PFSK-1 (cell line): ENCODE data around the gene TMTC2.

Source experiments
- FOXP2 ChIP-seq: optimal IDR thresholded peaks from 2 replicates; pipeline ENCODE3; 2011; ENCODE audit warnings: borderline replicate concordance, control low read depth, inconsistent platforms; ENCODE audit not compliant: insufficient read depth; ENCODE audit errors: extremely low read length, extremely low read depth
- POLR2AphosphoS5 ChIP-seq: IDR thresholded peaks from 2 replicates; pipeline ENCODE4 v1.6.1; 2012; ENCODE audit warnings: low read depth, mild to moderate bottlenecking, control low read depth, low read length, moderate library complexity
- REST ChIP-seq, 2 experiments: IDR thresholded peaks; 2 replicates each; pipeline versions ENCODE4 v1.6.1 to v1.8.0; 2011 to 2012; ENCODE audit warnings: low read depth in 2 of 2, low read length in 2 of 2, control low read depth in 1 of 2, inconsistent platforms in 1 of 2, mild to moderate bottlenecking in 1 of 2, moderate library complexity in 1 of 2; ENCODE audit not compliant: insufficient read depth in 1 of 2
- SIN3A ChIP-seq: IDR thresholded peaks from 2 replicates; pipeline ENCODE4 v1.6.1; 2012; ENCODE audit warnings: mild to moderate bottlenecking, low read length, moderate library complexity, borderline replicate concordance; ENCODE audit not compliant: insufficient read depth
- TAF1 ChIP-seq: IDR thresholded peaks from 2 replicates; pipeline ENCODE4 v1.6.1; 2012; ENCODE audit warnings: low read length, control low read depth, borderline replicate concordance; ENCODE audit not compliant: insufficient read depth

Gene TMTC2

GRCh38 chr12:82810568-82810967 lies 123.9 kb downstream of the TMTC2 start:
- no peak for TF ChIP-seq SIN3A
- no peak for TF ChIP-seq FOXP2
- TF ChIP-seq REST (IDR thresholded peaks at IDR 0.05; ENCODE audit: insufficient read depth in 1 of 2, low read depth in 2 of 2, low read length in 2 of 2), result no peak
- no peak for TF ChIP-seq TAF1
- TF ChIP-seq POLR2AphosphoS5, result no peak

- no peak for TF ChIP-seq SIN3A
- TF ChIP-seq TAF1, result no peak
- TF ChIP-seq FOXP2, result no peak
- TF ChIP-seq POLR2AphosphoS5, result no peak
- no peak for TF ChIP-seq REST (IDR thresholded peaks at IDR 0.05; ENCODE audit: insufficient read depth in 1 of 2, low read depth in 2 of 2, low read length in 2 of 2)
Observed at GRCh38 chr12:82817368-82817767, 130.7 kb downstream of the TMTC2 start.

GRCh38 chr12:82818271-82819035 lies 131.7 kb downstream of the TMTC2 start:
- no peak for TF ChIP-seq POLR2AphosphoS5
- TF ChIP-seq FOXP2, result no peak
- no peak for TF ChIP-seq REST (IDR thresholded peaks at IDR 0.05; ENCODE audit: insufficient read depth in 1 of 2, low read depth in 2 of 2, low read length in 2 of 2)
- no peak for TF ChIP-seq TAF1
- TF ChIP-seq SIN3A, result no peak

- TF ChIP-seq FOXP2, result no peak
- TF ChIP-seq REST (IDR thresholded peaks at IDR 0.05; ENCODE audit: insufficient read depth in 1 of 2, low read depth in 2 of 2, low read length in 2 of 2), result no peak
- no peak for TF ChIP-seq TAF1
- TF ChIP-seq SIN3A, result no peak
- TF ChIP-seq POLR2AphosphoS5, result no peak
Observed at GRCh38 chr12:82826505-82826904, 139.8 kb downstream of the TMTC2 start.

GRCh38 chr12:82832096-82832495 lies 145.4 kb downstream of the TMTC2 start:
- TF ChIP-seq TAF1 (no peak), FOXP2 (no peak), SIN3A (no peak), REST (IDR thresholded peaks at IDR 0.05; ENCODE audit: insufficient read depth in 1 of 2, low read depth in 2 of 2, low read length in 2 of 2) (no peak), POLR2AphosphoS5 (no peak)
